Mesendoderm (in vitro differentiated cells): ENCODE measurements around the gene NDUFB11.
"Not testable (repeated sequence)": the region's sequence is repeated elsewhere in the genome, so short reads cannot be mapped to it uniquely, and the experiment has no call there.

ENCODE experiments used
- DNase-seq: peaks from one replicate; pipeline ENCODE4 v3.0.0; 2013
- H2AK5ac ChIP-seq: 2 replicates; pipeline ENCODE4 v1.6.1; 2013; ENCODE audit warnings: low read length, inconsistent platforms
- H2BK120ac ChIP-seq: 2 replicates; pipeline ENCODE4 v1.6.1; 2013; ENCODE audit warnings: low read depth, mild to moderate bottlenecking, low read length, moderate library complexity, mixed read lengths
- H2BK15ac ChIP-seq: replicated peaks from 2 replicates; pipeline ENCODE4 v1.6.1; 2013; ENCODE audit warnings: low read depth, mild to moderate bottlenecking, moderate library complexity
- H2BK5ac ChIP-seq: 2 replicates; pipeline ENCODE4 v1.6.1; 2013; ENCODE audit warnings: low read length, inconsistent platforms
- H3K18ac ChIP-seq: 2 replicates; pipeline ENCODE4 v1.6.1; 2013; ENCODE audit warnings: mild to moderate bottlenecking, low read length, mixed read lengths
- H3K23ac ChIP-seq: one replicate; pipeline ENCODE4 v1.6.1; 2013; ENCODE audit warnings: low read length
- H3K27ac ChIP-seq: 2 replicates; pipeline ENCODE4 v1.5.1; 2013; ENCODE audit warnings: low read depth, mild to moderate bottlenecking, inconsistent platforms, low read length, moderate library complexity
- H3K27me3 ChIP-seq: 2 replicates; pipeline ENCODE4 v1.6.1; 2013; ENCODE audit warnings: low read length, control low read depth, mild to moderate bottlenecking, inconsistent platforms; ENCODE audit not compliant: insufficient read depth, poor library complexity
- H3K36me3 ChIP-seq: 2 replicates; pipeline ENCODE4 v1.6.1; 2013; ENCODE audit warnings: low read length, inconsistent platforms; ENCODE audit not compliant: control insufficient read depth, insufficient read depth
- H3K4ac ChIP-seq: one replicate; pipeline ENCODE4 v1.6.1; 2013; ENCODE audit warnings: low read depth, mild to moderate bottlenecking, low read length, moderate library complexity
- H3K4me1 ChIP-seq: 2 replicates; pipeline ENCODE4 v1.6.1; 2013; ENCODE audit warnings: low read depth, low read length, inconsistent platforms; ENCODE audit not compliant: control insufficient read depth
- H3K4me2 ChIP-seq: 2 replicates; pipeline ENCODE4 v1.6.1; 2013; ENCODE audit warnings: low read length
- H3K4me3 ChIP-seq: 2 replicates; pipeline ENCODE4 v1.5.1; 2013; ENCODE audit warnings: mild to moderate bottlenecking, low read length
- H3K56ac ChIP-seq: one replicate; pipeline ENCODE4 v1.6.1; 2013; ENCODE audit warnings: low read length
- H3K79me1 ChIP-seq: 2 replicates; pipeline ENCODE4 v1.6.1; 2013; ENCODE audit warnings: low read length, inconsistent platforms
- H3K79me2 ChIP-seq: 2 replicates; pipeline ENCODE4 v1.6.1; 2013; ENCODE audit warnings: mild to moderate bottlenecking, low read length; ENCODE audit not compliant: control insufficient read depth, insufficient read depth
- H3K9ac ChIP-seq: 2 replicates; pipeline ENCODE4 v1.6.1; 2013; ENCODE audit warnings: low read length, inconsistent platforms
- H4K5ac ChIP-seq: one replicate; pipeline ENCODE4 v1.6.1; 2013; ENCODE audit warnings: low read length
- H4K8ac ChIP-seq: one replicate; pipeline ENCODE4 v1.6.1; 2013; ENCODE audit warnings: low read depth, mild to moderate bottlenecking, control low read depth, low read length, moderate library complexity
- WGBS: extraction: QIAGEN DNeasy Blood & Tissue Kit; methylation state at CpG from one replicate; pipeline ENCODE4 v1.1.7; 2013; ENCODE audit warnings: low lambda C conversion rate, missing lambda C conversion rate; ENCODE audit not compliant: insufficient coverage; ENCODE audit errors: extremely low coverage; 5-methylcytosine and 5-hydroxymethylcytosine counted together

NDUFB11 gene

GRCh38 chrX:47116551-47117110 is 27.9 kb downstream of the NDUFB11 start:
- H3K27me3 ChIP-seq, H3K79me1 ChIP-seq, H3K4me3 ChIP-seq, DNase-seq, H3K27ac ChIP-seq, H2AK5ac ChIP-seq, H3K4me1 ChIP-seq, H3K23ac ChIP-seq, H3K4ac ChIP-seq, H3K56ac ChIP-seq, H2BK120ac ChIP-seq, H3K4me2 ChIP-seq, H3K9ac ChIP-seq, H4K8ac ChIP-seq, H3K36me3 ChIP-seq, H2BK15ac ChIP-seq, H3K18ac ChIP-seq, H2BK5ac ChIP-seq, H3K79me2 ChIP-seq, H4K5ac ChIP-seq: not testable (repeated sequence)
- WGBS, result no CpG with 5 or more reads among the region's 7 CpGs

GRCh38 chrX:47112316-47112954 is 32.1 kb downstream of the NDUFB11 start:
- Histone ChIP-seq H3K27me3 (no peaks in the 10 kb centered on the region), H2AK5ac (no peak overlapping the region), H2BK120ac (no peak overlapping the region), H3K9ac (no peak overlapping the region), H3K4me2 (no peak overlapping the region), H3K79me1 (no peaks in the 10 kb centered on the region), H4K8ac (no peak overlapping the region), H3K27ac (no peak overlapping the region), H3K4ac (no peak overlapping the region), H3K18ac (no peak overlapping the region), H3K56ac (no peak overlapping the region), H2BK5ac (no peak overlapping the region), H3K23ac (no peak overlapping the region), H3K36me3 (no peaks in the 10 kb centered on the region), H3K4me1 (no peaks in the 10 kb centered on the region), H3K4me3 (no peak overlapping the region), H4K5ac (no peak overlapping the region), H3K79me2 (no peaks in the 10 kb centered on the region), H2BK15ac (no peak overlapping the region)
- WGBS, result no CpG with 5 or more reads among the region's 9 CpGs
- DNase-seq, result peak; percentile 19

GRCh38 chrX:47110936-47111615 is 33.4 kb downstream of the NDUFB11 start:
- not testable (repeated sequence) for H3K23ac ChIP-seq, H2BK15ac ChIP-seq, H3K79me1 ChIP-seq, H3K56ac ChIP-seq, H2BK120ac ChIP-seq, H3K4me2 ChIP-seq, H3K9ac ChIP-seq, H3K36me3 ChIP-seq, H4K5ac ChIP-seq, DNase-seq, H2BK5ac ChIP-seq, H3K27me3 ChIP-seq, H3K27ac ChIP-seq, H4K8ac ChIP-seq, H3K18ac ChIP-seq, H3K4ac ChIP-seq, H3K4me3 ChIP-seq, H2AK5ac ChIP-seq, H3K79me2 ChIP-seq, H3K4me1 ChIP-seq
- WGBS, result no CpG with 5 or more reads among the region's 40 CpGs

GRCh38 chrX:47101206-47101605 is 43.3 kb downstream of the NDUFB11 start:
- no peak overlapping the region for H3K4ac ChIP-seq
- H2BK5ac ChIP-seq, result no peak overlapping the region
- no peak overlapping the region for H3K56ac ChIP-seq
- H3K18ac ChIP-seq, result no peak overlapping the region
- no peak overlapping the region for H2AK5ac ChIP-seq
- H3K36me3 ChIP-seq, result no peaks in the 10 kb centered on the region
- H3K9ac ChIP-seq, result no peak overlapping the region
- no peak overlapping the region for H4K5ac ChIP-seq
- no peak overlapping the region for H2BK15ac ChIP-seq
- no peak overlapping the region for H2BK120ac ChIP-seq
- no peak for DNase-seq
- no peaks in the 10 kb centered on the region for H3K79me1 ChIP-seq
- H3K23ac ChIP-seq, result no peak overlapping the region
- no peak overlapping the region for H3K27ac ChIP-seq
- no peaks in the 10 kb centered on the region for H3K4me1 ChIP-seq
- no peak overlapping the region for H3K4me3 ChIP-seq
- H4K8ac ChIP-seq, result no peak overlapping the region
- H3K4me2 ChIP-seq, result no peak overlapping the region
- H3K79me2 ChIP-seq, result no peaks in the 10 kb centered on the region
- WGBS, result no CpG with 5 or more reads among the region's 4 CpGs
- no peaks in the 10 kb centered on the region for H3K27me3 ChIP-seq

GRCh38 chrX:47098338-47099094 is 46.0 kb downstream of the NDUFB11 start:
- Histone ChIP-seq H2BK15ac (no peak overlapping the region), H2BK120ac (no peak overlapping the region), H4K5ac (no peak overlapping the region), H2BK5ac (no peak overlapping the region), H4K8ac (no peak overlapping the region), H3K4me1 (no peaks in the 10 kb centered on the region), H3K4me2 (no peak overlapping the region), H3K27me3 (no peaks in the 10 kb centered on the region), H3K56ac (no peak overlapping the region), H3K79me2 (no peaks in the 10 kb centered on the region), H3K23ac (no peak overlapping the region), H3K27ac (no peak overlapping the region), H3K79me1 (no peaks in the 10 kb centered on the region), H3K4me3 (no peak overlapping the region), H2AK5ac (no peak overlapping the region), H3K36me3 (no peaks in the 10 kb centered on the region), H3K18ac (no peak overlapping the region), H3K9ac (no peak overlapping the region), H3K4ac (no peak overlapping the region)
- WGBS, result no CpG with 5 or more reads among the region's 2 CpGs
- no peak for DNase-seq
